Neural progenitor cell (in vitro differentiated cells): ENCODE measurements around the gene HSPA4. TPM values are rescaled to one million over a fixed set of nuclear protein-coding genes. Genes with fewer than 3 reads are reported as not detected.

Experiments
- DNase-seq: peaks from one replicate; pipeline ENCODE4 v3.0.0-alpha.2; 2016; ENCODE audit warnings: low spot score
- H2AFZ ChIP-seq: fragments of 200-600 bp; sonication (generic); replicated peaks from 2 replicates; pipeline ENCODE4 v1.6.1; 2016; ENCODE audit warnings: antibody characterized with exemption
- H3F3A ChIP-seq: fragments of 200-600 bp; sonication (generic); 2 replicates; pipeline ENCODE4 v1.6.1; 2016; ENCODE audit warnings: antibody characterized with exemption, low read depth
- H3K27ac ChIP-seq: fragments of 200-600 bp; sonication (generic); 2 replicates; pipeline ENCODE4 v1.5.1; 2016; ENCODE audit warnings: mild to moderate bottlenecking
- H3K27me3 ChIP-seq: fragments of 200-600 bp; sonication (generic); 2 replicates; pipeline ENCODE4 v1.6.1; 2016; ENCODE audit warnings: mild to moderate bottlenecking, moderate library complexity
- H3K36me3 ChIP-seq: fragments of 200-600 bp; sonication (generic); 2 replicates; pipeline ENCODE4 v1.5.1; 2016
- H3K4me1 ChIP-seq: fragments of 200-600 bp; sonication (generic); 2 replicates; pipeline ENCODE4 v1.6.1; 2016; ENCODE audit warnings: mixed run types
- H3K4me2 ChIP-seq: fragments of 200-600 bp; sonication (generic); 2 replicates; pipeline ENCODE4 v1.6.1; 2016
- H3K4me3 ChIP-seq: fragments of 200-600 bp; sonication (generic); 2 replicates; pipeline ENCODE4 v1.5.1; 2016
- H3K79me2 ChIP-seq: fragments of 200-600 bp; sonication (generic); 2 replicates; pipeline ENCODE4 v1.6.1; 2016; ENCODE audit warnings: low read depth
- H3K9ac ChIP-seq: fragments of 200-600 bp; sonication (generic); 2 replicates; pipeline ENCODE4 v1.6.1; 2016
- H3K9me3 ChIP-seq: fragments of 200-600 bp; sonication (generic); 2 replicates; pipeline ENCODE4 v1.5.1; 2016; ENCODE audit warnings: low read depth
- H4K20me1 ChIP-seq: fragments of 200-600 bp; sonication (generic); 2 replicates; pipeline ENCODE4 v1.6.1; 2016; ENCODE audit warnings: low read depth
- H3K27ac Mint-ChIP-seq: 3 replicates; pipeline ENCODE4 v1.8.0; 2021; ENCODE audit warnings: mixed read lengths
- H3K27me3 Mint-ChIP-seq: 2 replicates; pipeline ENCODE4 v1.8.0; 2022; ENCODE audit warnings: low read depth, mild to moderate bottlenecking, inconsistent platforms, moderate library complexity, mixed read lengths; ENCODE audit not compliant: insufficient read depth
- H3K36me3 Mint-ChIP-seq: 3 replicates; pipeline ENCODE4 v1.8.0; 2021; ENCODE audit warnings: mixed read lengths
- H3K4me1 Mint-ChIP-seq: 3 replicates; pipeline ENCODE4 v1.8.0; 2021; ENCODE audit warnings: mixed read lengths
- H3K4me3 Mint-ChIP-seq: 3 replicates; pipeline ENCODE4 v1.8.0; 2021; ENCODE audit warnings: mild to moderate bottlenecking, moderate library complexity, mixed read lengths
- H3K9me3 Mint-ChIP-seq: 3 replicates; pipeline ENCODE4 v1.8.0; 2020; ENCODE audit warnings: mixed read lengths
- CTCF ChIP-seq: fragments of 200-600 bp; sonication (generic); IDR thresholded peaks from 2 replicates; pipeline ENCODE4 v1.5.1; 2017; ENCODE audit warnings: antibody characterized with exemption, mild to moderate bottlenecking
- EZH2 ChIP-seq: fragments of 200-600 bp; sonication (generic); IDR thresholded peaks from 2 replicates; pipeline ENCODE4 v1.6.1; 2017; ENCODE audit warnings: antibody characterized with exemption, mild to moderate bottlenecking, moderate library complexity
- EZH2phosphoT487 ChIP-seq: fragments of 200-600 bp; sonication (generic); IDR thresholded peaks from 2 replicates; pipeline ENCODE4 v1.6.1; 2017; ENCODE audit warnings: antibody characterized with exemption
- total RNA-seq: library from RNA; depleted of rRNA; stranded (reverse); fragments of >200 nt; gene quantifications from 2 replicates; pipeline ENCODE4 v1.2.3, GENCODE V29; 2015; ENCODE audit warnings: low replicate concordance

Gene HSPA4
- total RNA-seq, 1 donor from 2014 or later: 232 TPM

- H3K27ac ChIP-seq: no peak overlapping the region
- H3K27me3 Mint-ChIP-seq: peaks cover 18% of the 10 kb centered on the region
- H3K27me3 ChIP-seq: no peaks in the 10 kb centered on the region
- H3K9me3 Mint-ChIP-seq: peaks cover 9% of the 10 kb centered on the region
- peaks cover 19% of the 10 kb centered on the region for H3F3A ChIP-seq
- peaks cover 6% of the 10 kb centered on the region for H3K4me1 ChIP-seq
- TF ChIP-seq EZH2phosphoT487: no peak
- no peak for TF ChIP-seq CTCF
- TF ChIP-seq EZH2: no peak
- H3K4me3 ChIP-seq: no peak overlapping the region
- H4K20me1 ChIP-seq: no peaks in the 10 kb centered on the region
- peak overlapping the region; percentile 35 for H3K4me2 ChIP-seq
- H3K36me3 ChIP-seq: peaks cover 4% of the 10 kb centered on the region
- no peak overlapping the region for H3K4me3 Mint-ChIP-seq
- H3K79me2 ChIP-seq: no peaks in the 10 kb centered on the region
- no peak for DNase-seq
- no peak overlapping the region for H2AFZ ChIP-seq
- H3K9me3 ChIP-seq: no peaks in the 10 kb centered on the region
- no peak overlapping the region for H3K27ac Mint-ChIP-seq
- no peak overlapping the region for H3K9ac ChIP-seq
- peaks cover 43% of the 10 kb centered on the region for H3K4me1 Mint-ChIP-seq
- peaks cover 27% of the 10 kb centered on the region for H3K36me3 Mint-ChIP-seq
These were observed 58.1 kb downstream of the HSPA4 start for GRCh38 chr5:133109655-133110483.

GRCh38 chr5:133110709-133111108 is 58.9 kb downstream of the HSPA4 start:
- no peak overlapping the region for H3K4me2 ChIP-seq
- H3K27ac ChIP-seq: no peak overlapping the region
- no peaks in the 10 kb centered on the region for H4K20me1 ChIP-seq
- H3K79me2 ChIP-seq: no peaks in the 10 kb centered on the region
- no peaks in the 10 kb centered on the region for H3K9me3 ChIP-seq
- H3K36me3 ChIP-seq: no peaks in the 10 kb centered on the region
- H3K27me3 ChIP-seq: no peaks in the 10 kb centered on the region
- no peak overlapping the region for H2AFZ ChIP-seq
- peaks cover 37% of the 10 kb centered on the region for H3K4me1 Mint-ChIP-seq
- peaks cover 18% of the 10 kb centered on the region for H3K27me3 Mint-ChIP-seq
- DNase-seq: no peak
- peaks cover 9% of the 10 kb centered on the region for H3K9me3 Mint-ChIP-seq
- H3K36me3 Mint-ChIP-seq: peaks cover 19% of the 10 kb centered on the region
- TF ChIP-seq EZH2 (no peak), CTCF (no peak), EZH2phosphoT487 (no peak)
- peaks cover 15% of the 10 kb centered on the region for H3F3A ChIP-seq
- H3K27ac Mint-ChIP-seq: no peak overlapping the region
- H3K4me3 Mint-ChIP-seq: no peak overlapping the region
- no peak overlapping the region for H3K9ac ChIP-seq
- H3K4me1 ChIP-seq: peaks cover 6% of the 10 kb centered on the region
- no peak overlapping the region for H3K4me3 ChIP-seq

- TF ChIP-seq EZH2 (no peak), CTCF (peak; percentile 93)
- Mint-ChIP-seq H3K36me3 (peaks cover 16% of the 10 kb centered on the region), H3K27me3 (peaks cover 18% of the 10 kb centered on the region), H3K9me3 (peaks cover 9% of the 10 kb centered on the region), H3K4me1 (peaks cover 33% of the 10 kb centered on the region), H3K27ac (no peak overlapping the region), H3K4me3 (no peak overlapping the region)
- no peak overlapping the region for H2AFZ ChIP-seq
- H3F3A ChIP-seq: peaks cover 15% of the 10 kb centered on the region
- DNase-seq: peak; percentile 89
- H4K20me1 ChIP-seq: no peaks in the 10 kb centered on the region
- no peaks in the 10 kb centered on the region for H3K9me3 ChIP-seq
- no peak overlapping the region for H3K27ac ChIP-seq
- no peaks in the 10 kb centered on the region for H3K27me3 ChIP-seq
- no peak overlapping the region for H3K4me2 ChIP-seq
- no peak overlapping the region for H3K9ac ChIP-seq
- H3K36me3 ChIP-seq: no peaks in the 10 kb centered on the region
- peaks cover 6% of the 10 kb centered on the region for H3K4me1 ChIP-seq
- no peak overlapping the region for H3K4me3 ChIP-seq
- H3K79me2 ChIP-seq: no peaks in the 10 kb centered on the region
These were observed 59.5 kb downstream of the HSPA4 start for GRCh38 chr5:133111299-133111698.
